ENCODE data around the gene DNAJC13. TPM values are rescaled to one million over a fixed set of nuclear protein-coding genes. Genes with fewer than 3 reads are reported as not detected.

The DNAJC13 gene
- total RNA-seq, 2 donors from 2014 or later, result 39.4 to 40.5 TPM

DNA sequence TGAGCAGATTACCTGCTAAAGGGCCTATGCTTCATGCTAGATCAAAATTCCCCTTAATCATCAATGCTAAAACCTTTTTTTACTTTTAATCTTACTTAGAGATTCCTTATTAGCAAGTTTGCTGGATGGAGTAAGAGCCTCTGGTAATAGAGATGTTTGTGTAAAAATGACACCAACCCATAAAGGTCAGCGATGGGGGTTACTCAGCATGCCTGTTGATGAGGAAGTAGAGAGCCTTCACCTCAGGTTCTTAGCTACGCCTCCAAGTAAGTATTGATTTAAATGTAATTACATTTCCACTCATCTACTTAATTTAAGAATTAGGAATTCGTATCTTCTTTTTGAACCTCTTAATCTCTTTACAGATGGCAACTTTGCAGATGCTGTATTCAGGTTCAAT is 38.8 kb downstream of the DNAJC13 start:
- Histone ChIP-seq H3K27me3 (ENCODE audit: control insufficient read depth, insufficient read depth, low read length, poor library complexity, severe bottlenecking) (no peaks in the 10 kb centered on the region), H3K4me1 (ENCODE audit: control insufficient read depth, insufficient read depth, low read length) (no peaks in the 10 kb centered on the region), H3K4me3 (ENCODE audit: low read length) (no peak overlapping the region), H3K9me3 (ENCODE audit: control insufficient read depth, low read length) (no peaks in the 10 kb centered on the region), H3K9ac (ENCODE audit: extremely low read depth, low read length, poor library complexity, severe bottlenecking) (no peak overlapping the region), H3K36me3 (ENCODE audit: control insufficient read depth, insufficient read depth, low read length) (peaks cover 99% of the 10 kb centered on the region), H3K27ac (ENCODE audit: low read depth, low read length) (no peak overlapping the region)
- Mint-ChIP-seq H3K9me3 (no peaks in the 10 kb centered on the region), H3K27me3 (ENCODE audit: insufficient read depth) (no peaks in the 10 kb centered on the region), H3K4me1 (no peaks in the 10 kb centered on the region), H3K4me3 (no peak overlapping the region), H3K27ac (no peak overlapping the region), H3K36me3 (ENCODE audit: low read depth) (peaks cover 68% of the 10 kb centered on the region)
- TF ChIP-seq, protein P1, sequence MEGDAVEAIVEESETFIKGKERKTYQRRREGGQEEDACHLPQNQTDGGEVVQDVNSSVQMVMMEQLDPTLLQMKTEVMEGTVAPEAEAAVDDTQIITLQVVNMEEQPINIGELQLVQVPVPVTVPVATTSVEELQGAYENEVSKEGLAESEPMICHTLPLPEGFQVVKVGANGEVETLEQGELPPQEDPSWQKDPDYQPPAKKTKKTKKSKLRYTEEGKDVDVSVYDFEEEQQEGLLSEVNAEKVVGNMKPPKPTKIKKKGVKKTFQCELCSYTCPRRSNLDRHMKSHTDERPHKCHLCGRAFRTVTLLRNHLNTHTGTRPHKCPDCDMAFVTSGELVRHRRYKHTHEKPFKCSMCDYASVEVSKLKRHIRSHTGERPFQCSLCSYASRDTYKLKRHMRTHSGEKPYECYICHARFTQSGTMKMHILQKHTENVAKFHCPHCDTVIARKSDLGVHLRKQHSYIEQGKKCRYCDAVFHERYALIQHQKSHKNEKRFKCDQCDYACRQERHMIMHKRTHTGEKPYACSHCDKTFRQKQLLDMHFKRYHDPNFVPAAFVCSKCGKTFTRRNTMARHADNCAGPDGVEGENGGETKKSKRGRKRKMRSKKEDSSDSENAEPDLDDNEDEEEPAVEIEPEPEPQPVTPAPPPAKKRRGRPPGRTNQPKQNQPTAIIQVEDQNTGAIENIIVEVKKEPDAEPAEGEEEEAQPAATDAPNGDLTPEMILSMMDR (conservative IDR thresholded peaks at IDR 0.05), result no peak
- no peak for DNase-seq
- WGBS, 2 experiments (ENCODE audit: insufficient coverage in 1 of 2, insufficient read length in 1 of 2), result 98% methylated on average over 3 of the region's 3 CpGs; no CpG with 5 or more reads in 1 of the 2 experiments

DNA sequence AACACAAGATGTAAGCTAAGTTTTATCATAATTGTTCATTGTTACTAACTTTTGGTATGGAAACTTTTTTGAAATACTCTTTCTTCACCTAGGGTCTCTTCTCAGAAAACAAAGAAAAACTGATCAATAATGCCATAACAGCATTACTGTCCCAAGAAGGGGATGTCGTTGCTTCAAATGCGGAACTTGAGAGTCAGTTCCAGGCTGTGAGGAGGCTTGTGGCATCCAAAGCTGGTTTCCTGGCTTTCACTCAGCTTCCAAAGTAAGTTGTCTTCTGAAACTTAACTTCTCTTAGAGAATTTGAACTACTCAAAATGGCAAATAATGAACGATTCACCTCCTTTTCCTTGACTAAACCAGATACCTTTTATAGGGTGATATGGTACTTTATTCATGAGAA is 39.3 kb downstream of the DNAJC13 start:
- Mint-ChIP-seq H3K4me3 (no peak overlapping the region), H3K36me3 (ENCODE audit: low read depth) (peaks cover 69% of the 10 kb centered on the region), H3K4me1 (no peaks in the 10 kb centered on the region), H3K9me3 (no peaks in the 10 kb centered on the region), H3K27me3 (ENCODE audit: insufficient read depth) (no peaks in the 10 kb centered on the region), H3K27ac (no peak overlapping the region)
- H3K9me3 ChIP-seq (ENCODE audit: control insufficient read depth, low read length), result no peaks in the 10 kb centered on the region
- H3K27ac ChIP-seq (ENCODE audit: low read depth, low read length), result no peak overlapping the region
- DNase-seq, result no peak
- H3K4me3 ChIP-seq (ENCODE audit: low read length), result no peak overlapping the region
- 97% methylated on average over 3 of the region's 3 CpGs; no CpG with 5 or more reads in 1 of the 2 experiments for WGBS, 2 experiments (ENCODE audit: insufficient coverage in 1 of 2, insufficient read length in 1 of 2)
- peaks cover 98% of the 10 kb centered on the region for H3K36me3 ChIP-seq (ENCODE audit: control insufficient read depth, insufficient read depth, low read length)
- TF ChIP-seq, protein P1 (conservative IDR thresholded peaks at IDR 0.05), result no peak
- no peaks in the 10 kb centered on the region for H3K4me1 ChIP-seq (ENCODE audit: control insufficient read depth, insufficient read depth, low read length)
- no peaks in the 10 kb centered on the region for H3K27me3 ChIP-seq (ENCODE audit: control insufficient read depth, insufficient read depth, low read length, poor library complexity, severe bottlenecking)
- no peak overlapping the region for H3K9ac ChIP-seq (ENCODE audit: extremely low read depth, low read length, poor library complexity, severe bottlenecking)

DNA sequence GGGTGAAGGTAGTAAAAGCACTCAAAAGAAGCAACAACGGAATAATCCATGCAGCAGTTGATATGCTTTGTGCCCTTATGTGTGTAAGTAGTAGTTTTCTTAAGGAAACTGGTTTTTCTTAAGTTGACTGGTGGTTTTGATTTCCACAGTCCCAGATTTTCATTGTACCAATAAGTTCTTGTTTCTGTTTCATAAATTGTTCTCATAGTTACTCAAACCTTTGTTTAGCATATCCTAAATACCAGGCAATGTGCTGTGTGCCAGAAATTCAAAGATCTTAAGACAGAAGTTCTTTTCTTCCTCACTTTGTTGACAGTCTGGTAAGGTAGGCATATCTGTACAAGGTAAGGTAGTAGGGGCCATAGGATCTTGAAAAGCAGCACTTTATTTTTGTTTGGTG is 40.0 kb downstream of the DNAJC13 start:
- peaks cover 94% of the 10 kb centered on the region for H3K36me3 ChIP-seq (ENCODE audit: control insufficient read depth, insufficient read depth, low read length)
- 96 to 100% methylated on average over 1 of the region's 1 CpG for WGBS, 2 experiments (ENCODE audit: insufficient coverage in 1 of 2, insufficient read length in 1 of 2)

More for the DNA sequence above, 40.0 kb downstream of the DNAJC13 start:
- Mint-ChIP-seq H3K9me3 (no peaks in the 10 kb centered on the region), H3K4me1 (no peaks in the 10 kb centered on the region), H3K36me3 (ENCODE audit: low read depth) (peaks cover 67% of the 10 kb centered on the region), H3K27ac (no peak overlapping the region), H3K27me3 (ENCODE audit: insufficient read depth) (no peaks in the 10 kb centered on the region), H3K4me3 (no peak overlapping the region)
- Histone ChIP-seq H3K27ac (ENCODE audit: low read depth, low read length) (no peak overlapping the region), H3K9me3 (ENCODE audit: control insufficient read depth, low read length) (no peaks in the 10 kb centered on the region), H3K9ac (ENCODE audit: extremely low read depth, low read length, poor library complexity, severe bottlenecking) (no peak overlapping the region), H3K4me3 (ENCODE audit: low read length) (no peak overlapping the region), H3K4me1 (ENCODE audit: control insufficient read depth, insufficient read depth, low read length) (no peaks in the 10 kb centered on the region), H3K27me3 (ENCODE audit: control insufficient read depth, insufficient read depth, low read length, poor library complexity, severe bottlenecking) (no peaks in the 10 kb centered on the region)
- DNase-seq, result no peak
- TF ChIP-seq, protein P1 (conservative IDR thresholded peaks at IDR 0.05), result no peak

Measured in endodermal cell (in vitro differentiated cells).